Measurements from ENCODE around the gene IFNGR1.

IFNGR1 gene

GRCh38 chr6:137155830-137156229, 63.4 kb downstream of the IFNGR1 start:
- H3K9ac ChIP-seq (ENCODE audit: low read depth, low read length) = peak overlapping the region; percentile 23; the same call in 1 of the 2 replicates
- no peaks in the 10 kb centered on the region for H4K20me1 ChIP-seq (ENCODE audit: insufficient read depth, low read length)

GRCh38 chr6:137150072-137150471, 69.1 kb downstream of the IFNGR1 start:
- H3K79me2 ChIP-seq (ENCODE audit: insufficient read depth, low read length) = no peaks in the 10 kb centered on the region
- no peak overlapping the region for H3K4me3 ChIP-seq (ENCODE audit: low read depth in 1 of 2, low read length in 2 of 2)
- H3K27ac ChIP-seq (ENCODE audit: low read length) = peak overlapping the region; percentile 67; the same call in 1 of the 2 replicates
- H2AFZ ChIP-seq (ENCODE audit: low read depth, low read length) = no peak overlapping the region
- no peaks in the 10 kb centered on the region for H4K20me1 ChIP-seq (ENCODE audit: insufficient read depth, low read length)
- DNase-seq (peak; percentile 87), ATAC-seq (ENCODE audit: insufficient read depth, low read depth) (peak; percentile 95)
- H3K9ac ChIP-seq (ENCODE audit: low read depth, low read length) = no peak overlapping the region
- peaks cover 39% of the 10 kb centered on the region for H3K4me1 ChIP-seq (ENCODE audit: insufficient read depth, low read length)
- no peak for TF ChIP-seq EZH2 (IDR thresholded peaks at IDR 0.05; ENCODE audit: borderline replicate concordance, low read depth, low read length, severe bottlenecking)
- no peak for TF ChIP-seq CTCF (IDR thresholded peaks at IDR 0.05; ENCODE audit: borderline replicate concordance, extremely low read depth, low read length, poor library complexity, severe bottlenecking)
- peaks cover 5% of the 10 kb centered on the region for H3K9me3 ChIP-seq (ENCODE audit: insufficient read depth, low read length, severe bottlenecking)
- no peaks in the 10 kb centered on the region for H3K27me3 ChIP-seq (ENCODE audit: insufficient read depth, low read length, poor library complexity)
- H3K4me2 ChIP-seq (ENCODE audit: insufficient read depth, low read length) = peak overlapping the region; percentile 44
- H3K36me3 ChIP-seq (ENCODE audit: insufficient read depth, low read length) = no peaks in the 10 kb centered on the region

More at GRCh38 chr6:137155830-137156229, 63.4 kb downstream of the IFNGR1 start:
- H3K4me3 ChIP-seq (ENCODE audit: low read depth in 1 of 2, low read length in 2 of 2) = peak overlapping the region in 1 of 2 experiments; percentile 7; a peak in 1 of 4 replicates
- peak; percentile 91 for ATAC-seq (ENCODE audit: insufficient read depth, low read depth)
- DNase-seq = peak; percentile 80
- peak overlapping the region; percentile 35; the same call in 1 of the 2 replicates for H3K4me2 ChIP-seq (ENCODE audit: insufficient read depth, low read length)
- H3K36me3 ChIP-seq (ENCODE audit: insufficient read depth, low read length) = no peaks in the 10 kb centered on the region
- H3K9me3 ChIP-seq (ENCODE audit: insufficient read depth, low read length, severe bottlenecking) = peaks cover 7% of the 10 kb centered on the region
- H3K27me3 ChIP-seq (ENCODE audit: insufficient read depth, low read length, poor library complexity) = no peaks in the 10 kb centered on the region
- H3K27ac ChIP-seq (ENCODE audit: low read length) = peak overlapping the region; percentile 92
- H3K79me2 ChIP-seq (ENCODE audit: insufficient read depth, low read length) = no peaks in the 10 kb centered on the region
- no peak overlapping the region for H2AFZ ChIP-seq (ENCODE audit: low read depth, low read length)
- H3K4me1 ChIP-seq (ENCODE audit: insufficient read depth, low read length) = peaks cover 43% of the 10 kb centered on the region
- TF ChIP-seq EZH2 (IDR thresholded peaks at IDR 0.05; ENCODE audit: borderline replicate concordance, low read depth, low read length, severe bottlenecking) (no peak), CTCF (IDR thresholded peaks at IDR 0.05; ENCODE audit: borderline replicate concordance, extremely low read depth, low read length, poor library complexity, severe bottlenecking) (peak; percentile 64)

GRCh38 chr6:137149035-137149393, 70.2 kb downstream of the IFNGR1 start:
- Histone ChIP-seq H2AFZ (ENCODE audit: low read depth, low read length) (no peak overlapping the region), H3K27ac (ENCODE audit: low read length) (no peak overlapping the region), H3K9ac (ENCODE audit: low read depth, low read length) (no peak overlapping the region), H3K4me1 (ENCODE audit: insufficient read depth, low read length) (peaks cover 31% of the 10 kb centered on the region), H3K27me3 (ENCODE audit: insufficient read depth, low read length, poor library complexity) (no peaks in the 10 kb centered on the region), H3K4me2 (ENCODE audit: insufficient read depth, low read length) (no peak overlapping the region), H3K9me3 (ENCODE audit: insufficient read depth, low read length, severe bottlenecking) (peaks cover 5% of the 10 kb centered on the region), H3K4me3 (ENCODE audit: low read depth in 1 of 2, low read length in 2 of 2) (no peak overlapping the region), H4K20me1 (ENCODE audit: insufficient read depth, low read length) (no peaks in the 10 kb centered on the region), H3K79me2 (ENCODE audit: insufficient read depth, low read length) (no peaks in the 10 kb centered on the region), H3K36me3 (ENCODE audit: insufficient read depth, low read length) (no peaks in the 10 kb centered on the region)
- DNase-seq (no peak), ATAC-seq (ENCODE audit: insufficient read depth, low read depth) (no peak)
- no peak for TF ChIP-seq CTCF (IDR thresholded peaks at IDR 0.05; ENCODE audit: borderline replicate concordance, extremely low read depth, low read length, poor library complexity, severe bottlenecking)
- no peak for TF ChIP-seq EZH2 (IDR thresholded peaks at IDR 0.05; ENCODE audit: borderline replicate concordance, low read depth, low read length, severe bottlenecking)

Data from DND-41 (cell line).